Measurements from ENCODE around the gene CHPF.

CHPF gene

GRCh38 chr2:219543596-219544358, at the start of gene CHPF, which contains the start of gene TMEM198:
Gene CHPF (minus strand): TSS chr2:219543809. CDS start chr2:219543538, 271 bp downstream.
Gene TMEM198 (plus strand): TSS chr2:219544028. CDS start chr2:219544728, 700 bp downstream.
- DNase-seq (ENCODE audit: low read depth, low spot score), result peak; percentile 94

- no peak for DNase-seq (ENCODE audit: low read depth, low spot score)
Observed at GRCh38 chr2:219593154-219593553, 49.5 kb upstream of the CHPF start.

GRCh38 chr2:219592736-219593135, 49.1 kb upstream of the CHPF start:
- no peak for DNase-seq (ENCODE audit: low read depth, low spot score)

- DNase-seq (ENCODE audit: low read depth, low spot score), result no peak
Observed at GRCh38 chr2:219591091-219591490, 47.5 kb upstream of the CHPF start.

GRCh38 chr2:219581346-219581745, 37.7 kb upstream of the CHPF start:
- no peak for DNase-seq (ENCODE audit: low read depth, low spot score)

GRCh38 chr2:219578811-219579613, 35.4 kb upstream of the CHPF start:
- no peak for DNase-seq (ENCODE audit: low read depth, low spot score)

- DNase-seq (ENCODE audit: low read depth, low spot score), result no peak
Observed at GRCh38 chr2:219576505-219577388, 33.1 kb upstream of the CHPF start.

GRCh38 chr2:219575566-219576504, 32.2 kb upstream of the CHPF start:
- no peak for DNase-seq (ENCODE audit: low read depth, low spot score)

- no peak for DNase-seq (ENCODE audit: low read depth, low spot score)
Observed at GRCh38 chr2:219574484-219575311, 31.1 kb upstream of the CHPF start.

GRCh38 chr2:219573166-219573565, 29.6 kb upstream of the CHPF start:
- no peak for DNase-seq (ENCODE audit: low read depth, low spot score)

GRCh38 chr2:219572237-219573001, 28.8 kb upstream of the CHPF start, which contains the start of gene INHA:
Gene INHA (plus strand): TSS chr2:219572310. CDS start chr2:219572375, 65 bp downstream.
- no peak for DNase-seq (ENCODE audit: low read depth, low spot score)

- peak; percentile 44 for DNase-seq (ENCODE audit: low read depth, low spot score)
Observed at GRCh38 chr2:219571311-219572236, 28.0 kb upstream of the CHPF start, which contains the start of gene OBSL1. Gene OBSL1 (minus strand): TSS chr2:219571539. CDS start chr2:219571232, 307 bp downstream.

- DNase-seq (ENCODE audit: low read depth, low spot score), result no peak
Observed at GRCh38 chr2:219570924-219571310, 27.3 kb upstream of the CHPF start.

GRCh38 chr2:219570194-219570923, 26.8 kb upstream of the CHPF start:
- no peak for DNase-seq (ENCODE audit: low read depth, low spot score)

- no peak for DNase-seq (ENCODE audit: low read depth, low spot score)
Observed at GRCh38 chr2:219569635-219570034, 26.0 kb upstream of the CHPF start.

- DNase-seq (ENCODE audit: low read depth, low spot score), result no peak
Observed at GRCh38 chr2:219569041-219569440, 25.4 kb upstream of the CHPF start.

- no peak for DNase-seq (ENCODE audit: low read depth, low spot score)
Observed at GRCh38 chr2:219567791-219568361, 24.3 kb upstream of the CHPF start.

Data from smooth muscle cell of the brain vasculature (primary cell).